ENCODE results near the gene OR2V1. TPM values are rescaled to one million over a fixed set of nuclear protein-coding genes. Genes with fewer than 3 reads are reported as not detected.
A peak's percentile ranks its signal among the peaks of the same experiment; 100 is the strongest.
"Not testable (repeated sequence)": the region's sequence is repeated elsewhere in the genome, so short reads cannot be mapped to it uniquely, and the experiment has no call there.

OR2V1 gene
- total RNA-seq, 1 donor from 2014 or later: not detected

- Mint-ChIP-seq H3K27me3 (peaks cover 27% of the 10 kb centered on the region), H3K36me3 (ENCODE audit: low read depth) (no peaks in the 10 kb centered on the region), H3K9me3 (no peaks in the 10 kb centered on the region), H3K4me3 (no peak overlapping the region), H3K27ac (peak overlapping the region; percentile 19), H3K4me1 (peaks cover 16% of the 10 kb centered on the region)
- ChIA-PET POLR2A (interaction anchor here (1.2 to 1.3 kb wide), 2 partner anchors 237 to 269 kb away, joined by 3 to 5 read pairs; no protein-coding TSS in a partner anchor), CTCF (interaction anchor here (0.9 to 1.3 kb wide), 2 partner anchors 61 to 231 kb away, joined by 3 read pairs; no protein-coding TSS in a partner anchor)
- ATAC-seq (ENCODE audit: low read depth) (no peak), DNase-seq (no peak)
- no peak for TF ChIP-seq CTCF (IDR thresholded peaks at IDR 0.05)
- intact Hi-C loops (cut with micrococcal nuclease): loop anchor here (5.0 kb wide), 1 partner anchor 73 kb away; no protein-coding TSS in a partner anchor
Observed at GRCh38 chr5:181099602-181100086, 31.3 kb downstream of the OR2V1 start.

GRCh38 chr5:181098762-181099601, 32.0 kb downstream of the OR2V1 start:
- no peak for TF ChIP-seq CTCF (IDR thresholded peaks at IDR 0.05)
- Mint-ChIP-seq H3K4me3 (no peak overlapping the region), H3K4me1 (peaks cover 12% of the 10 kb centered on the region), H3K27me3 (peaks cover 22% of the 10 kb centered on the region), H3K9me3 (no peaks in the 10 kb centered on the region), H3K36me3 (ENCODE audit: low read depth) (no peaks in the 10 kb centered on the region), H3K27ac (no peak overlapping the region)
- DNase-seq (no peak), ATAC-seq (ENCODE audit: low read depth) (peak; percentile 25)
- intact Hi-C loops (cut with micrococcal nuclease): loop anchor here (5.0 kb wide), 1 partner anchor 73 kb away; no protein-coding TSS in a partner anchor
- POLR2A ChIA-PET: interaction anchor here (1.2 kb wide), 1 partner anchor 237 kb away, joined by 3 read pairs; no protein-coding TSS in a partner anchor
- CTCF ChIA-PET: interaction anchor here (0.9 to 1.3 kb wide), 2 partner anchors 61 to 230 kb away, joined by 3 read pairs; no protein-coding TSS in a partner anchor

- H3K27ac Mint-ChIP-seq; POLR2A ChIA-PET; H3K9me3 Mint-ChIP-seq; DNase-seq; H3K36me3 Mint-ChIP-seq (ENCODE audit: low read depth); ATAC-seq (ENCODE audit: low read depth); H3K4me3 Mint-ChIP-seq; CTCF ChIA-PET: not testable (repeated sequence)
- Mint-ChIP-seq H3K4me1 (peaks cover 11% of the 10 kb centered on the region), H3K27me3 (peaks cover 26% of the 10 kb centered on the region)
- intact Hi-C loops (cut with micrococcal nuclease): loop anchor here (5.0 kb wide), 1 partner anchor 74 kb away; no protein-coding TSS in a partner anchor
Observed at GRCh38 chr5:181097759-181098491, 33.0 kb downstream of the OR2V1 start.

- POLR2A ChIA-PET; ATAC-seq (ENCODE audit: low read depth): not testable (repeated sequence)
- intact Hi-C loops (cut with micrococcal nuclease): loop anchor here (5.0 kb wide), 1 partner anchor 75 kb away; no protein-coding TSS in a partner anchor
Observed at GRCh38 chr5:181097383-181097753, 33.6 kb downstream of the OR2V1 start.

GRCh38 chr5:181096721-181097382, 34.1 kb downstream of the OR2V1 start:
- POLR2A ChIA-PET; CTCF ChIA-PET; ATAC-seq (ENCODE audit: low read depth); H3K36me3 Mint-ChIP-seq (ENCODE audit: low read depth); DNase-seq; H3K4me3 Mint-ChIP-seq; H3K9me3 Mint-ChIP-seq; H3K27ac Mint-ChIP-seq: not testable (repeated sequence)
- intact Hi-C loops (cut with micrococcal nuclease): loop anchor here (5.0 kb wide), 1 partner anchor 75 kb away; no protein-coding TSS in a partner anchor
- peaks cover 32% of the 10 kb centered on the region for H3K27me3 Mint-ChIP-seq
- peaks cover 11% of the 10 kb centered on the region for H3K4me1 Mint-ChIP-seq

More at GRCh38 chr5:181097383-181097753, 33.6 kb downstream of the OR2V1 start:
- H3K36me3 Mint-ChIP-seq (ENCODE audit: low read depth); H3K4me3 Mint-ChIP-seq; DNase-seq; H3K27ac Mint-ChIP-seq; CTCF ChIA-PET; H3K9me3 Mint-ChIP-seq: not testable (repeated sequence)
- H3K27me3 Mint-ChIP-seq: peaks cover 30% of the 10 kb centered on the region
- peaks cover 11% of the 10 kb centered on the region for H3K4me1 Mint-ChIP-seq

- H3K4me3 Mint-ChIP-seq; H3K27ac Mint-ChIP-seq; DNase-seq; H3K9me3 Mint-ChIP-seq; POLR2A ChIA-PET; H3K36me3 Mint-ChIP-seq (ENCODE audit: low read depth); ATAC-seq (ENCODE audit: low read depth); CTCF ChIA-PET: not testable (repeated sequence)
- H3K27me3 Mint-ChIP-seq: peaks cover 30% of the 10 kb centered on the region
- intact Hi-C loops (cut with micrococcal nuclease): loop anchor here (5.0 kb wide), 1 partner anchor 77 kb away; no protein-coding TSS in a partner anchor
- H3K4me1 Mint-ChIP-seq: peaks cover 10% of the 10 kb centered on the region
Observed at GRCh38 chr5:181095162-181095561, 35.8 kb downstream of the OR2V1 start.
